Adrenal gland (tissue), 12 donors: ENCODE measurements around the gene KCNMA1. TPM values are rescaled to one million over a fixed set of nuclear protein-coding genes. Genes with fewer than 3 reads are reported as not detected.

Experiments
- DNase-seq, 7 donors: peaks; one replicate each; pipeline ENCODE4 v3.0.0-alpha.2; 2019 to 2020
- H3K27ac ChIP-seq, 5 donors: fragments of 200-600 bp; sonication (generic) in 4 of 5; 1 replicate in 3 of 5; 2 replicates in 2 of 5; pipeline versions ENCODE4 v1.5.1 to v1.8.0; 2016 to 2020; ENCODE audit warnings: mild to moderate bottlenecking in 1 of 5
- H3K27me3 ChIP-seq: fragments of 200-600 bp; 2 replicates; pipeline ENCODE4 v1.8.0; 2021
- H3K36me3 ChIP-seq, 2 donors: fragments of 200-600 bp; replicated peaks in 1 of 2; 1 replicate in 1 of 2; 2 replicates in 1 of 2; pipeline versions ENCODE4 v1.5.1 to v1.8.0; 2018 to 2022
- H3K4me1 ChIP-seq, 2 donors: fragments of 200-600 bp; replicated peaks in 1 of 2; 1 replicate in 1 of 2; 2 replicates in 1 of 2; pipeline versions ENCODE4 v1.5.1 to v1.8.0; 2018 to 2021
- H3K4me3 ChIP-seq, 4 donors: fragments of 200-600 bp; sonication (generic) in 3 of 4; one replicate each; pipeline ENCODE4 v1.5.1; 2016 to 2018
- H3K9me3 ChIP-seq, 3 donors: fragments of 200-600 bp; sonication (generic) in 1 of 3; replicated peaks in 1 of 3; 1 replicate in 2 of 3; 2 replicates in 1 of 3; pipeline versions ENCODE4 v1.5.1 to v1.8.0; 2016 to 2021
- CTCF ChIP-seq, 6 experiments: fragments of 450-650 bp in 4 of 6; fragments of 200-600 bp in 2 of 6; sonication (generic) in 1 of 6; IDR thresholded peaks; 1 replicate in 5 of 6; 2 replicates in 1 of 6; pipeline versions ENCODE4 v1.5.1 to v1.8.0; 2016 to 2021; ENCODE audit warnings: antibody characterized with exemption in 6 of 6, mild to moderate bottlenecking in 2 of 6, moderate library complexity in 1 of 6
- POLR2A ChIP-seq, 2 donors: fragments of 450-650 bp; IDR thresholded peaks; one replicate each; pipeline ENCODE4 v1.6.1; 2017; ENCODE audit warnings: antibody characterized with exemption in 2 of 2, mild to moderate bottlenecking in 2 of 2, moderate library complexity in 1 of 2
- WGBS, 4 donors: extraction: QIAGEN DNeasy Blood & Tissue Kit in 2 of 4; methylation state at CpG; one replicate each; pipeline versions ENCODE4 v1.1.5 to v1.1.7; 2013 to 2017; 5-methylcytosine and 5-hydroxymethylcytosine counted together
- intact Hi-C, 2 donors: fragments of 100-400 bp; cut with DNase I; formaldehyde crosslinking; loops; one replicate each; pipeline versions ENCODE4 v1.14.1 to v1.15.0; 2022 to 2023
- polyA plus RNA-seq, 3 donors: library from polyadenylated mRNA; stranded (reverse); fragments of 200-250 nt in 2 of 3; fragments of 350-450 nt in 1 of 3; fragmentation: Illumina TruSeq in 1 of 3; extraction: RNeasy Lipid Tissue Mini Kit (QIAGEN cat#74804) in 1 of 3; gene quantifications; one replicate each; pipeline ENCODE4 v1.2.3, GENCODE V29; 2013 to 2014
- total RNA-seq, 9 donors: library from RNA; depleted of rRNA in 4 of 9; stranded (reverse); fragments of >200 nt in 4 of 9; fragments of 120-200 nt in 1 of 9; fragmentation: NEBNext Ultra II Directional in 1 of 9; extraction: Animal tissue kit (Norgen Biotek cat#: 25700) in 1 of 9; gene quantifications; one replicate each; pipeline versions ENCODE4 v1.1.0 to v1.2.4, GENCODE V29; 2013 to 2023
- donor health status: healthy with polysubstance abuse.
- donor health status: Bipolar disorder and iron deficiency.
- donor health status: DM: yes; HTN: yes; CAD: no.
- donor health status: DM: no; HTN: no; CAD: no.
- donor health status: DM: no; HTN: no; CAD: no.
- donor health status: DM: yes; HTN: yes; CAD: no.

The KCNMA1 gene
- total and polyA plus RNA-seq, 12 donors, result 6.4 to 37.7 (median 13.4) TPM

GRCh38 chr10:77587416-77587790 lies 50.2 kb downstream of the KCNMA1 start:
- TF ChIP-seq CTCF (IDR thresholded peaks at IDR 0.05) (no peak), POLR2A (IDR thresholded peaks at IDR 0.05) (no peak)
- intact Hi-C loops, result no loop called here
- Histone ChIP-seq H3K36me3 (no peaks in the 10 kb centered on the region), H3K9me3 (no peaks in the 10 kb centered on the region), H3K27me3 (no peaks in the 10 kb centered on the region), H3K27ac (no peak overlapping the region), H3K4me3 (no peak overlapping the region), H3K4me1 (peaks cover 0 to 13% of the 10 kb centered on the region in 2 donors)
- 93 to 98% (median 95%) methylated on average over 3 of the region's 3 CpGs for WGBS, 4 donors
- no peak for DNase-seq

GRCh38 chr10:77586719-77587415 lies 50.7 kb downstream of the KCNMA1 start:
- Histone ChIP-seq H3K9me3 (no peaks in the 10 kb centered on the region), H3K4me3 (no peak overlapping the region), H3K4me1 (peaks cover 0 to 11% of the 10 kb centered on the region in 2 donors), H3K27me3 (no peaks in the 10 kb centered on the region), H3K36me3 (no peaks in the 10 kb centered on the region), H3K27ac (no peak overlapping the region)
- 77 to 81% (median 80%) methylated on average over 7 of the region's 7 CpGs for WGBS, 4 donors
- intact Hi-C loops, result no loop called here
- TF ChIP-seq POLR2A (IDR thresholded peaks at IDR 0.05) (no peak), CTCF (IDR thresholded peaks at IDR 0.05) (no peak)
- DNase-seq, result no peak

- intact Hi-C loops, result no loop called here
- Histone ChIP-seq H3K4me3 (no peak overlapping the region), H3K9me3 (no peaks in the 10 kb centered on the region), H3K36me3 (no peaks in the 10 kb centered on the region), H3K4me1 (peaks cover 0 to 5% of the 10 kb centered on the region in 2 donors), H3K27ac (no peak overlapping the region), H3K27me3 (no peaks in the 10 kb centered on the region)
- WGBS, 4 donors, result 74 to 84% (median 78%) methylated on average over 6 of the region's 6 CpGs
- no peak for DNase-seq
- TF ChIP-seq CTCF (IDR thresholded peaks at IDR 0.05) (no peak), POLR2A (IDR thresholded peaks at IDR 0.05) (no peak)
These were observed 52.7 kb downstream of the KCNMA1 start for GRCh38 chr10:77584938-77585337.

- intact Hi-C loops, result no loop called here
- H3K4me1 ChIP-seq, result peaks cover 0 to 5% of the 10 kb centered on the region in 2 donors
- no peaks in the 10 kb centered on the region for H3K27me3 ChIP-seq
- TF ChIP-seq POLR2A (IDR thresholded peaks at IDR 0.05) (no peak), CTCF (IDR thresholded peaks at IDR 0.05) (no peak)
- DNase-seq, result no peak
- H3K36me3 ChIP-seq, result no peaks in the 10 kb centered on the region
- H3K9me3 ChIP-seq, result no peaks in the 10 kb centered on the region
- no peak overlapping the region for H3K27ac ChIP-seq
- H3K4me3 ChIP-seq, result no peak overlapping the region
These were observed 54.1 kb downstream of the KCNMA1 start for GRCh38 chr10:77583527-77583926.
